Measurements from ENCODE around the gene EGR2.
A peak's percentile ranks its signal among the peaks of the same experiment; 100 is the strongest.

Gene EGR2

DNA sequence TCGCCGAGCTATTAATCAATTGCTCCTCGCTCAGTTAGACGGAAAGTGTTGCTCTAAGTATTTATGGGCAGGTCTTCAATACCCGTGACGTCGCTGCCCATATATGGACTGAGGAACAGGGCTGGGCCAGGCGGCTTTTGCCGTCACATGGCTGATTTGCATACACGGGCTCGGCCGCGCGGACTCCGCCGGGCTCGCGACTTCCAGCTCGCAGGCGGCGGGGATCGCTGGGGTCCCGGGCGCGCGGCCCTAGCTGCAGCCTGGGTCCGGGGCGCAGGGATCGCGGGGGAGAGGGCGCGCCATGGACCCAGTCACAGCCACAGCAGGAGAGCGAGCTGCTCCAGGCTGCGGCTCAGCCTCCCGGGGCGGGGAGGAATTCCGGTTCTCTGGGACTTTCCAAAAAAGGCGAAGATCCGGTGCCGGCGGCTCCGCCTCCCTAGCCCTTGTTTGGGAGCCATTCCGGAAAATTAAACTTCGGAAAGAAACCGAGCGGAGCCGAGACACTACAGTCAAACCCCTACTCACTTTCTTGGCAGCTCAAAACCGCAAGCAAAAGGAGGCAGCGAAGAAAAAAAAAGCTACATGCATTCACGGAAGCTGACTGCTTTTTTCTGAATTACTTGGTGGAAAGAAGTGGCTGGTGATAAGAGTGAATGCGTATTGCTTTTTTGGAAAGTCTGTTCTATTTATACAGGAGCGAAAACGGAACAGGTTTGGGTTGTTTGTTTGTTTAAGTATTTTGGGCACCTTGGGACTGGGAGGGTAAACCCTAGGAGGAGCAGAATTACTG is at the start of gene EGR2:
Gene EGR2 (minus strand): TSS at position 36 of the 790 bp plus-strand sequence. CDS start 337 bp downstream, outside the sequence.
- peak; percentile 94 for DNase-seq

DNA sequence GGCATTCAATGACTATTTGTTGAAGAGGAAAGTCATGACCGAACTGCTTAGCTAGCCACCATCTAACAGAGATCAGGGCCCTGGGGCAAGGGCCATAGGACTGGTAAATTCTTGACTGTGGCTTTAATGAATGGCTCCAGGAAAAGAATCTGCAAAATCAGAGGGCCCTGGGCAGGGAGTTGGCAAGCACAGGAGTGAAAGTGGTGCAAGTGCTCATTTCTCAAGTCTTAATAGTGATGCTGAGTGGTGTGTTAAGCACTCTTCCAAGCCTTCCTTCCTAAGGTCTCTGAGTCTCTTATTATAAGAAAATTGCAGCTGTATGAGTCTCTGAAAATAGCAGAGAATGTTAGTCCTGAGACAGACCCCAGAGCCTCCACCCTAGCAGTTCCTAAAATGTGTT is 46.3 kb upstream of the EGR2 start:
- no peak for DNase-seq

DNA sequence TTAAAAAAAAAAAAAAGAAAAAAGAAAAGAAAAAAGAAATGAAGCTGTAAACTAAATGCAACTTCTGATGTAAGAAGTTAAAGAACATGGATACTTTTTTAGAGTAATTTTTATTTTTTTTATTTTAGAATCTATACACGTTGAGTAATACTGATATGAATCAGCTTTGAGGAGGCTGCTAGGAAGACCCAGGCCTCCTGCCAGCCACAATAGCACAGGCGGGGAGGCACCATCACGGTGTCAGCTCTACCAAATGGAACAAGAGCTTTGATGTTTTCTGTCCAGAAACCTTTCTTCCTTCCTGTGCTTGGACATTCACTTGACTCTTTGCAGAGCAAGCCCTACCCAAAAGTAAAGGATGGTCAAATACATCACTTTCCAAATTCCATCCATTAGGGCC is 45.3 kb upstream of the EGR2 start:
- DNase-seq: no peak

DNA sequence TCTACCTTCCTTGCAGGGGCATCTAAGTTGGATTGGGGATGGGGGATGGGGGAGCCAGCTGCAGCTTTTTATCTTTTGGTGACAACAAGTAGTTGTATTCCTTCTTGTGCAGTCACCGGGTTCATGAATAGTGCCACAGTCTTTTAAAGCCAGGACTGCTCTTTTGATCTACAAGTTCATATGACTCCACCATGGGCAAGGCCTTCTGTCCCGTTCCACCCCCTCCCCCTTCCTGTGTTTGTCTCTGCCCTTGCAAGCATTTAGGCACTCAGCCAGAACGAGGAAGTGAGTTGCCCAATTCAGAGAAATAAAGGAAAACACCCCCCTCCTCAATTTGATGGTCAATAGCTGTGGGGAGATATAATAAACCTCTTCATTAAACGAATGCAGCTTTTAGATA is 44.8 kb upstream of the EGR2 start:
- DNase-seq: no peak

DNA sequence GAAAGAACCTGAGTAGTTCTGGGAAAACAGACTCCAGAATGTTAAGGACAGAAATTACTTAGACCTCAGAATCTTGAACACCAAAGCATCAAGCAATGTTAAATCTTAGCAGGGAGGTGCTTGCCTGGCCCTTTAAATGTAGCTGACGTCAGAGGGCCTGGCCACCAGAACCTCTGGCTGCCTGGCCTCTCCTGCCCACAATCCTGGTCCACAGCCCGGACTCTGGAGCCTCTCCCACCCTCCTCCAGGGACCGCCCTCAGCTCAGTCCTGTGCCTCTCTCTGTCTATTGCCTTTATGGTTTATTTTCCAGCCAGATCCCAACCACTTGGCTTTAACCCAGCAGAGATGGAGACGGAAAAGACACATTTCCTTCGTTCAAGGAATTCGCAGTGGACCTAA is 42.2 kb upstream of the EGR2 start:
- no peak for DNase-seq

DNA sequence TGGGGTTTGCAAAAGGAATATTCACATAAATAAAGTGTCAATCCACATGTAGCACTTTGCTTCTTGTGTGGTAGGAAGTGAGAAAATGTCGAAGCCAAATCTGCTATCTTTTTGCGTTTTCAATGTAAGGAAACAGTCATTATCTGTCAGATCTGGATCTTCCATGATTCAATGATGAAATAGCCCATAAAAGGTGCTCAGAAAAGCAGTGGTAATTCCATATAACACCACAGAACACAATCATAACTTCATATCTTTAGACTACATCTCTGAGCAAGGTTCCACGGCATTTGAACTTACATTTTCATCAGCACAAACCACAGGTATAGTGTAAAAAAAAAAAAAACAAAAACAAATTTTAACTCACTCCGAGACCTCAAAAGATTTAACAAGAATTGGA is 39.9 kb upstream of the EGR2 start:
- no peak for DNase-seq

DNA sequence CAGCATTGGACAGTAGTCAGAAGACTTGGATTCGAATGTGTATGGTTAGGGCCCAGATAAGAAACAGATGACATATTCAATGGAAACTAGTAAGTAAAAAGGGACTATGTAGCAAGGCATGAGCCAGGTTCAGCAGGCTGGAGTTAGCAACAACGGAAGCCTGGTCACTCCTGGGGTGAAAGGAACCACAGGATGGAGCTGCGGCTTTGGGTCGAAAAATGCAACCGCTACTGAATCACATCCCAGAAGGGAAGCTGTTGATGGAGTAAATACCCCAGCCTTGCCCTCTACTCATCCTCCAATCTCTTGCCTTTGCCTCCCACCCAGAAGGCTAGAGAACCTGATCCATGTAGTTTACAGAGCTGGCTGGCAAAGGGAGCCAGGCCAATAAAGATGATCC is 37.5 kb upstream of the EGR2 start:
- DNase-seq: no peak

DNA sequence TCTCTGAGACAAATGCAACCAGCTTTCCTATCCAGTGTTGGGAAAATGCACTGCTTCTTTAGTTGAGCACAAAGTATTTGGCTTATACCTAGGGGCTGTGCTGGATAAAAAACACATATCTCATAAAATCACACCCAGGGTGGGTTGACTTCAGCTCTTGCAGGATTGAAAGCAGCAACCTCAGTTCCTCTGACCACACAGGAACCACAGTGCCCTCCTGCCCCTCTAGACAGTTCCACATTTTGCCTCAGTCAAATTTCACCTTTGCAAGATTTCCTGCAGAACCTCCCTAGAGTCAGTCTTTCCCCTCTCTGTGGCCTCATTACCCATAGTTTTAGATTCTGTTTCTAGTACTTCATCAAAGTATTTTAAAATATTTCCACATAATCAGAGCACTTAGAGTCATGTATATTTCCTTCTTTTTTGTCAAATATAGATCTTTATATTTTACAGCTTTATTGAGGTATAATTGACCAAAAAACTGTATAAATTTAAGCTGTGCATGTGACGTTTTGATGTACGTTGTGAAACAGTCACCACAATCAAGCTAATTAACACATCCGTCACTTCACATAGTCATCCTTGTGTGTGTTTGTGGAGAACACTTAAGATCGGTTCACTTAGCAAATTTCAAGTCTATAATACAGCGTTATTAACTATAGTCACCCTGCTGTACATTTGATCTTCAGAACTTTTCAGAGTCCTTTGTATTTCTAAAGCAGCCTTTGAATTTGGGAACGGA is 37.0 kb upstream of the EGR2 start:
- no peak for DNase-seq

DNA sequence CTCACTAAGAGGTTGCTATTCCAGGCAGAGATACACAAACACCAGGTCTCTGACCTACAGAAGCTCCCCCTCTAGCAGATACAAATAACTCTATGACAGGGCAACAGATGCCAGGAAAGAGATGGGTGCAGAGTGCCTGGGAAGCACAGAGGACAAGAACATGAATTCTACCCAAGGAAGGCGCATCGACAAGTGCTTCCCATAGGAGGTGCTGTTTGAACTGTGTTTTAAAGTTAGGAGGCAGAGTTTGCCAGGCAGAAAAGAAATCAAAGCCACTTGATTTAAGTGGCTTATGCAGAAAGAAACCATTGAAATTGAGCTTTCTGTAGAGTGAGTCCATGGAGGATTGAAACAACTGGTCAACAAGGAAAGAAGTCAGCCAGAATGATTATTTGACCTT is 35.3 kb upstream of the EGR2 start:
- DNase-seq: no peak

DNA sequence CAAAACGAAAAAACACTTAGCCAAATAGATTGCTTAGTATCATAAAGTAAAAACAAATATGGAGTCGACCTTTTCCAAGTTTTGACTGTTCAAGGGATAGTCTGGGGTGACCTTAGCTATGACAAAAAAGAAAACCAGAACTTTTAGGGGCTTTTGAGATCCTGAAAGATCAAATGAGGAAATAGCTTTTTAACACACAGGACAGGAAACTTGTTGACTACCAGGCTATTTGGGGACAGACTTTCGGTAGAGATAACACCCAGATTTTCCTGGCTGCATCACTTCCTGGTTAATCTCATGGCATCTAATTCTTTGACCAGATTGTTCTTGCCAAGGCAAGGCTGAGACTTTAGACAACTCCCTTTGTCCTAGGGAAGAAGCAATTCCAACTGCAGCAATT is 34.5 kb upstream of the EGR2 start:
- DNase-seq: no peak

DNA sequence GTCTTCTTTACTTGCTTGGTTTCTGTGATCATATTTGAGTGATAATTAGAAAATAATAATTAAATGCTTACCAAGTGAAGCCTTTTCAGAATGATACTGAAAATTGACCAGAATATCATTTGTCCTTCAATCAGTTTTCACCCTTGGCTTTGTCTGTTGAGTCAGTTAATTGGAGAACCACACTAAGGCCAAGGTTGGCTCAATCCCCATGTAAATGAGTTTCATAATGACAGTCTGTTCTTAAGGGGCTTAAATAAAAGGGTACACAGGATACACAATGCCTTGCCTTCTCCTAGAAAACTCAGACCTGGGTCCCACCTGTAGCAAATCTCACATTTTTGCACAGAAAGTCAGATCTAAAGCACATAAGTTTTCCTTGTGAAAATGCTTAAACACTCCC is 31.3 kb upstream of the EGR2 start:
- no peak for DNase-seq

DNA sequence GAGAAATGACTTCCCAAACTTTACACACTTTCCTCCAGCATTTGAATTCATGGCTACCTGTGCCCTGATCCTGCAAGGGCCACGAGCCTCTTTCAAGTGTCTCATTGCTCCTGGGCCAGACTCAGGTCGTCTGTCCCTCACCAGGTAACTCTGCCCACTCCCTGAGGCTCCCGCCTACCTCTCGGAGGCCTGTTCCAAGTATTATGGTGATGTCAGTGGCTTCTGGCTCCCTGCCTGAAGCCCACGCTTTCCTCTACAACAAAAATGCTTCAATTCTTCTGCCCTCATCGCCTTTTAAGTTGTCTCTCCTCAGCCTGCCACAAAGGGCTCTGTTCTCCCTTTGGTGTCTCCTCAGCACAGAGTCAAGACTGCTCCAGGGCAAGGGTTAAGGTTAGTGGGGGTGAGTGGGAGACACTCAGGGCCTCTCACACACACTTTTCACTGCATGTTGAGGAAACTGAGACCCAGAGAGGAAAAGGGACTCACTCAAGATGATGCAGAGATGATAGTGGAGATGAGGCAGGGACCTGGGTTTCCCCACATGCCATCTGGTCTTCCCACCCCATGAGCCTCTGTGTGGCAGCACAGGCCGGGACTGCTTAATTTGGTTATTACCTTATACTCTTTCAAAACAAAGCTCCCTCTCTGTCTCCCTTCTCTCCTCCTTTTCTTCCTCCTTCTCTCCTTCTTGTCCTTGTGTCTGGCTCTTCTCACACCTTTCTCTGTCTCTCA is 28.3 kb upstream of the EGR2 start:
- DNase-seq: no peak

DNA sequence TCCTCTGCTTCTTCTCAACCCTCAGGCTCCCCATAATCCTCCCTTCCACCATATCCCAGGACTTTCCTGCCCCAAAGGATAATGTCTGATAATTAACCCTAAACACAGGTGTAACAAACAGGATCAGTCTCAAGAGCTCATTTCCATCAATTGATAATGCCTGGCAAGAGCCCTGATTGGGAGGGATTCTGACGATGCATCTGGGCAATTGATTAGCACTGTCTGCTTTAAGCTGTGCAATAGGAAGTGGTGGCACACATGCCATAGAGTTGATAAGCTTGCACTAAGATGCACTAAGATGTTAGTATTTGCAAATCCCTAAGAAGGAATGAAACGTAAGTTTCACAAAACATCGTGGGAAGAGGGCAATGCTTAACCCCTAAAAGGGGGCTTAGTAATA is 27.4 kb upstream of the EGR2 start:
- DNase-seq: no peak

DNA sequence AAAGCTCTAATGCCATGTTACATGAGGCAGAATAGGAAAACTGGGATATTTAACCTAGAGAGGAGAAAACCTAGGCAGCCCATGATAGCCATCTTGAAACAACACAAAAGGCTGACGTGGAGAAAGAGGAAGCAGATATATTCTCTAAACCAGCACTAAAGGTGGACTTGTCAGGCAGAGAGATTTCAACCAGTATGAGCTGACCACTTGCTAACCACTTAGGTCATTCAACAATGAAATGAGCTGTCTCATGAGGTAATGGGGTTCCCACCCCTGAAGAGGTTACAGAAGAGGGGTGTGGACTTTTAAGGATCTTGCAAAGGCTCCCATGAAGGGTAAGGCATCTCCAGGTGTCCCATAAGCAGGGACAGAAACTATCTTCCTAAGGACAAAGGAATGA is 26.8 kb upstream of the EGR2 start:
- DNase-seq: no peak

DNA sequence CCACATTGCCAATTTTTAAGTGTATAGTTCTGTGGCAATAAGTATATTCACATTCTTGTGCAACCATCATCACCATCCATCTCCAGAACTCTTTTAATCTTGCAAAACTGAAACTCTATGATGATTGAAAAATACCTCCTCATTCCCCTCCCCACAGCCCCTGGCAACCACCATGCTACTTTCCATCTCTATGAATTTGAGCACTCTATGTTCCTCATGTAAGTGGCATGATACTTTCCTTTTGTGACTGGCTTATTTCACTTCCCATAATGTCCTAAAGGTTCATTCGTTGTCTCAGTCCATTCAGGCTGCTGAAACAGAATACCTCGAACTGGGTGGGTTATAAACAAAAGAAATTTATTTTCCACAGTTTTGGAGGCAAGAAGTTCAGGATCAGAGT is 23.4 kb upstream of the EGR2 start:
- no peak for DNase-seq

DNA sequence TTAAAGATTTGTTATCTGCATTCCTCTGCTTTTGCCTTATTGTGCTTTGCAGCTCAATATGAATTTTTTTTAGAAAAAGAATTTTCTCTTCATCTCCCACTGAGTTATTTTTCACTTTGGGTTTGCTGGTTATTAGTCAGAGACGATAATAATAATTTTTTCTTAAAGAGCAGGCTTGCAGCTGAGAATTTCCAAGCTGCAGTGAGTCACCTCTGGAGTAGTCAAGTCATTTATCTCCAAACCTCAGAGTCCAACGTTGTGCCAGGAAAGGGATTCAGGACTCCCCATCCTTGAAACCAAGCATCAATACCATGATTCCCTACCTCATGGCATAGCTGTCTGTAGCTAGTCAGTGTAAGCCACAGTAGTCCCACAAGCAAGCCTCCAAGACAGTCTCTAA is 15.2 kb upstream of the EGR2 start:
- no peak for DNase-seq

DNA sequence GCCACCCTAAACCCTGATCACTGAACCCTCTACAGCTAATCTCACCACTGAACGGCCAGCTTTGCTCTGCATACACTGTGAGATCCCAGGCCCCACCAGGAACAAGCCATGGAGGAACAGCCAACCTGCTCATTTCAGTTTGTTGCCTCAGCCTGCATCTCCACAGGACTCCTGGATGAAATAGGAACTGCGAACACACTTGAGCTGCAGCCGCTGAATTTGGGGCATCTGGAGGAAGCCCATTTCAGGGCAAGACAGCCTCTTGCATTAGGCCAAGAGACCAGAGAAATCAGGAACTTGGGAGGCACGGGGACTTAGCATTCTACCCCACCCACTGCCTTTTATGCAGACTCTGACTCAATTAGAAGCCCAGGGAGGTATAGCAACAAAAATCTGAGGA is 14.5 kb upstream of the EGR2 start:
- DNase-seq: no peak

DNA sequence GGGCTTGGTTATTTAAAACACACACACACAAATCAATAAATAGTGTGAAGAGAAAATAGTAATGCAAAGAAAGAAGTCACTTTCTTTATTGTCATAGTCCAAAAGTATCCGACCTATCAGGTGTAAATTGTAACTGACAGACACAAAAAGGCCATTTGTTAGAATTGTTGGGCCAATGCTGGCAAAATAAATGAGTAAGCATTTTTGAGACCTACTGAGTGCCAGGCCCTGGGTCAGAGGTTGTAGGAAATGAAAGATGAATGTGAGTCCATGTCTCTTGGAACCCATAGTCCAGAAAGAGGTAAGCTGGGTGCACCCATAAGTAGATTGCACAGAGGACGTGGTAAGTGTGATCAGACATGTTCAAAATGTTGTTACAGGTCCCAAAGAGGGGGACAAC is 13.5 kb upstream of the EGR2 start:
- no peak for DNase-seq

DNA sequence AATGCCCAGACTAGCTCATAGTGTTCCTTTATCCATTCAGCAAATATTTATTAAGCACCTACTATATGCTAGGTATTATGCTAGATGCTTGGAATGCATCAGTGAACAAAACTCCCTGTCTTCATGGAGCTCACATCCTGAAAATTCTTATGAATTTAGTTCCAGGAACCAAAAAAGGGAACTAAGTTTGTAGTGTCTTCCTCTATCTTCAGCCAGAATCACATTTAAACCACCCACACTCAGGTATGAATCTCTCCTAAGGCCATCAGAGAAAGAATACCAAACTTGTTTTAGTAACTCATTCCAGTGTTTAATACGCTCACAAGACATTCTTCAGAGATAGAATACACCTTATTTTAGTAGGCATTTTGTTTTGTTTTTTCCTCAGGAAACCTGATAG is 10.1 kb upstream of the EGR2 start:
- DNase-seq: no peak

DNA sequence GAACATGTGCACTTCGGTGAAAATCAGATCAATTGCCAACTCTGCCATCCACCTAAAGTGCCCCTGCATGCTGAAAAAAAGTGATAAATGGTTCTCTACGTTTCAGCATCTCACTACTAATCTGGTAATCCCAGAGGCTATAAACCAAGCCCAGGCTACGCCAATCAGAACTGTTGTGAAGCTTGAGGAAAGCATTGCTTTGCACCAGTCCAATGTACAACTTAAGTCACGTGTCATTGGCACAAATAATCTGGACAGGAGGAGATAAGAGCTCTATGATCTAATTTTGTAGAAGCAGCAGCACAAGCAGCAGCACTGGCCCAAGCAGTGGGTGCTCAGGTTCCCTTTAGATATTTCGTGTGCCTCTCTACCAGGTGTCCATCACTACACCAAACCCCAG is 4.4 kb upstream of the EGR2 start:
- no peak for DNase-seq

DNA sequence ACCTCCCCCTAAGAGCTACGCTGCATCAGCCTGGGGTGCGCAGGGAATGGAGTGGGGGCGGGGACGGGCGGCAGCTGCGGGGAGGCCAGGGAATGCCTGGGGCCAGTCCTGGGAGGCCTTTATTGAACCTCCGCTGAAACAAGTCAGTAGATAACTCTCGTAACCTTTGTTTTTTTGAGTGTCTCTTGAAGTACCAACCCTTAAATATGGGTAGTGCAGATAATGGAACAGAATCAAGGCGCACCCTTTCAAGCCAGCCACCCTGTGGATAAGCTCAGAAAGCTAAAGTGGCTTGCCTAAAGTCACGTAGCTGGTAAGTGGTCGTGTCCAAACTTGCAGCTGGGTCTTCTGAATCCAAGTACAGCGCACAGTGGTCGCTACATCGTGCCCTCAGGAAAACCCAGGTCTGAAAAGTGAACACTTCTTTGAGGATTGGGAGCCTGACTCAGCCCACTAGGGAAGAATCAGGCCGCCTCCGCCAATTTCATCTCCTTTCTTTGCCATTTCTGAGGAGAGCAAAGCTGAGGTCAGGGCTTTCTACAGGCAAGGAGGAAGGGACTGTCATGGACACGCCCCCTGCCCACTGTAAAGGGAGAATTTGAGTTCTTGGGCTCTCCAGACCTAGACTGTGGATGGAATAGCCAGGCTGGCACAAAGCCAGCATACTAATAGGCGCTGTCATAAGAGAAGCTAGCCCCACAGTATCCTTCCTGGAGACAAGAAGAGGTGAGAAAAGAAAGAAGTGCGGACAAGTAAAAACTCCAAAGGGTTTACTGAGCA is 3.2 kb upstream of the EGR2 start:
- no peak for DNase-seq

DNA sequence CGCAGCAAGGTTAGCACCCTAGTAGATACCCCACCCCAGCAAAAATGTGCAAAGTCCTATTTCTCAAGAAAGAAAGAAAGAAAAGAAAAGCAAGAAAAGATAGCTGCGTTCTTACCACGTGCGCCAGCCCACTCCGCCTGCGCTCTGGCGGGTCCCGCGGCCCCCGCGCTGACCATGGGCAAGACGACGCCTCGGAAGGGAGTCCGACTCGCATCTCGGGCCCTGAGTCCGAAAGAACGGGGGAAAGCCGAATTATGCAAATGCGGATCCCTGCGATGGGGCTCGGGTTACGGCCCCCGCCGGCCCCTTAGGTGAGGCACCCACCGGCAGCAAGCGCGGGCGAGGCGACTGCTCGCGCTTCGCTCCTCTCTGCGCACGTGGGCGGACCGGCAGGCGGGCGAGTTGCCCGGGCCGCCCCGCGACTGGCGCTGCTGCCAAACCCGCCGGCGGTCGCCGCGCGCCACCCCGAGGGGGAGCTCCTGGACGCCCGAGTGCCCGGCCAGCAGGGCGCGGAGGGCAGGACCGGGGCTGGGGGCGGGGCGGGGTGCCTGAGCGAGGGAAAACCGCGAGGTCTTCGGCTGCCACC is 2.4 kb upstream of the EGR2 start:
- DNase-seq: no peak
